PC-3 (cell line): ENCODE data around the gene CDH22.

Experiments used
- CTCF ChIP-seq: fragments of 300-600 bp; sonication (generic); conservative IDR thresholded peaks from 2 replicates; pipeline ENCODE4 v1.5.1; 2017; ENCODE audit warnings: antibody characterized with exemption, low read depth, mild to moderate bottlenecking, low read length
- EZH2 ChIP-seq: fragments of 300-600 bp; sonication (generic); IDR thresholded peaks from one replicate; pipeline ENCODE4 v1.6.1; 2017; ENCODE audit warnings: antibody characterized with exemption, mild to moderate bottlenecking, low read length; ENCODE audit not compliant: unreplicated experiment
- EZH2phosphoT487 ChIP-seq: fragments of 300-600 bp; sonication (generic); IDR thresholded peaks from 2 replicates; pipeline ENCODE4 v1.6.1; 2018; ENCODE audit warnings: mild to moderate bottlenecking, antibody characterized with exemption, low read length, borderline replicate concordance

- TF ChIP-seq EZH2 (no peak), CTCF (no peak), EZH2phosphoT487 (no peak)
These were observed 136.8 kb downstream of the CDH22 start for GRCh38 chr20:46171476-46171875.
